KMS-11 (cell line): ENCODE data around the gene COL18A1.

Experiments
- H2AFZ ChIP-seq: fragments of 200-600 bp; sonication (generic); 2 replicates; pipeline ENCODE4 v1.6.1; 2016; ENCODE audit warnings: antibody characterized with exemption, mixed run types, low read depth
- H3K27ac ChIP-seq: fragments of 200-600 bp; sonication (generic); 2 replicates; pipeline ENCODE4 v1.6.1; 2016; ENCODE audit warnings: mild to moderate bottlenecking, mixed run types
- H3K27me3 ChIP-seq: fragments of 200-600 bp; sonication (generic); 2 replicates; pipeline ENCODE4 v1.6.1; 2017; ENCODE audit warnings: mild to moderate bottlenecking, low read depth, mixed run types, moderate library complexity; ENCODE audit not compliant: insufficient read depth
- H3K36me3 ChIP-seq: fragments of 200-600 bp; sonication (generic); 2 replicates; pipeline ENCODE4 v1.6.1; 2017; ENCODE audit warnings: mild to moderate bottlenecking, mixed run types; ENCODE audit not compliant: insufficient read depth
- H3K4me1 ChIP-seq: fragments of 200-600 bp; sonication (generic); 2 replicates; pipeline ENCODE4 v1.6.1; 2016; ENCODE audit warnings: mild to moderate bottlenecking, low read depth, mixed run types; ENCODE audit not compliant: poor library complexity, severe bottlenecking
- H3K4me2 ChIP-seq: fragments of 200-600 bp; sonication (generic); 2 replicates; pipeline ENCODE4 v1.7.0; 2016; ENCODE audit warnings: mild to moderate bottlenecking, mixed run types
- H3K4me3 ChIP-seq: fragments of 200-600 bp; sonication (generic); IDR thresholded peaks from 2 replicates; pipeline ENCODE4 v1.6.1; 2017; ENCODE audit warnings: low read depth, low read length, mixed read lengths; ENCODE audit not compliant: insufficient read depth
- H3K79me2 ChIP-seq: fragments of 200-600 bp; sonication (generic); 2 replicates; pipeline ENCODE4 v1.6.1; 2016; ENCODE audit warnings: low read depth, mixed run types; ENCODE audit not compliant: insufficient read depth
- H3K9ac ChIP-seq: fragments of 200-600 bp; sonication (generic); 2 replicates; pipeline ENCODE4 v1.6.1; 2016; ENCODE audit warnings: mild to moderate bottlenecking, mixed run types
- H4K20me1 ChIP-seq: fragments of 200-600 bp; sonication (generic); 2 replicates; pipeline ENCODE4 v1.6.1; 2016; ENCODE audit warnings: mild to moderate bottlenecking, mixed run types; ENCODE audit not compliant: insufficient read depth
- TF ChIP-seq, protein P1 (sequence below): fragments of 200-600 bp; sonication (generic); conservative IDR thresholded peaks from 2 replicates; pipeline ENCODE4 v1.6.1; 2017; ENCODE audit warnings: low read depth, mild to moderate bottlenecking, antibody characterized with exemption, low read length, moderate library complexity, mixed read lengths

The COL18A1 gene

DNA sequence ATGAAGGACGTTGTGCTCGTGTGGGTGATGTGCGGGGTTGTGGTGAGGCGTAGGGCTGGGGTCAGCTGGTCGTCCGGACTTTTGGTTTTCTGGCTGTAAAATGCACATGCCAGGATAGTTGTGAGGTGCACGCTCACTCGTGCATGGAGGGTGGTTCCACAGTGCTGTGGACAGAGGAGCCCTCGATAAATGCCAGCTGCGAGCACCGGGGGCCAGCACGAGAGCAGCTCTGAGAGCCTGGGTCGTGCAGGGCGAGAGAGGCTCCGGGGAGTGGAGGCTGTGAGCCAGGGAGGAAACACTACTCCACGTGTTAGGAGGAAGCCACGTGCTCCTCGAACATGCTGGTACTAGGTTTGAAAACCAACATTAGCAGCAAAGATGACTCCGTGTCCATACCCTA lies 39.4 kb downstream of the COL18A1 start:
- no peak overlapping the region for H2AFZ ChIP-seq
- TF ChIP-seq, protein P1, sequence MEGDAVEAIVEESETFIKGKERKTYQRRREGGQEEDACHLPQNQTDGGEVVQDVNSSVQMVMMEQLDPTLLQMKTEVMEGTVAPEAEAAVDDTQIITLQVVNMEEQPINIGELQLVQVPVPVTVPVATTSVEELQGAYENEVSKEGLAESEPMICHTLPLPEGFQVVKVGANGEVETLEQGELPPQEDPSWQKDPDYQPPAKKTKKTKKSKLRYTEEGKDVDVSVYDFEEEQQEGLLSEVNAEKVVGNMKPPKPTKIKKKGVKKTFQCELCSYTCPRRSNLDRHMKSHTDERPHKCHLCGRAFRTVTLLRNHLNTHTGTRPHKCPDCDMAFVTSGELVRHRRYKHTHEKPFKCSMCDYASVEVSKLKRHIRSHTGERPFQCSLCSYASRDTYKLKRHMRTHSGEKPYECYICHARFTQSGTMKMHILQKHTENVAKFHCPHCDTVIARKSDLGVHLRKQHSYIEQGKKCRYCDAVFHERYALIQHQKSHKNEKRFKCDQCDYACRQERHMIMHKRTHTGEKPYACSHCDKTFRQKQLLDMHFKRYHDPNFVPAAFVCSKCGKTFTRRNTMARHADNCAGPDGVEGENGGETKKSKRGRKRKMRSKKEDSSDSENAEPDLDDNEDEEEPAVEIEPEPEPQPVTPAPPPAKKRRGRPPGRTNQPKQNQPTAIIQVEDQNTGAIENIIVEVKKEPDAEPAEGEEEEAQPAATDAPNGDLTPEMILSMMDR: no peak
- H3K27ac ChIP-seq: no peak overlapping the region
- no peaks in the 10 kb centered on the region for H4K20me1 ChIP-seq
- no peaks in the 10 kb centered on the region for H3K79me2 ChIP-seq
- H3K9ac ChIP-seq: no peak overlapping the region
- H3K4me3 ChIP-seq: no peak overlapping the region
- peaks cover 68% of the 10 kb centered on the region for H3K27me3 ChIP-seq
- no peak overlapping the region for H3K4me2 ChIP-seq
- no peaks in the 10 kb centered on the region for H3K4me1 ChIP-seq
- H3K36me3 ChIP-seq: peaks cover 3% of the 10 kb centered on the region; the same call in 1 of the 2 replicates

DNA sequence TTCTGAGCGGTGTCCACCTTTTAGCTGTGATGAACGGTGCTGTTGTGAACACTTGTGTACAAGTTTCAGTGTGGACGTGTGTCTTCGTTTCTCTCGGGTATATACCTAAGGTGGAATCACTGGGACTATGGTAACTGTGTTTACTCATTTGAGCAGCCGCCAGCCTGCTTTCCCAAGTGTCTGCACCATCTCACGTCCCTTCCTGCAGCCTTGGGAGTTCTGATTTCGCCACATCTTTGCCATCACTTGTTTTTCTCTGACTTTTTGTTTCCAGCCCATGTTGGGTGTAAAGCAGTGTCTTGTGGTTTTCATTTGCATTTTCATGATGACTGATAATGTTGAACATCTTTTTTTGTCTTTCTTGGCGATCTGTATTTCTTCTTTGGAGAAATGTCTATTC lies 40.4 kb downstream of the COL18A1 start:
- H3K79me2 ChIP-seq: no peaks in the 10 kb centered on the region
- H3K4me1 ChIP-seq: no peaks in the 10 kb centered on the region
- TF ChIP-seq, protein P1: no peak
- no peak overlapping the region for H3K9ac ChIP-seq
- H4K20me1 ChIP-seq: no peaks in the 10 kb centered on the region
- H3K36me3 ChIP-seq: peaks cover 3% of the 10 kb centered on the region; the same call in 1 of the 2 replicates
- no peak overlapping the region for H3K4me2 ChIP-seq
- H2AFZ ChIP-seq: no peak overlapping the region
- peaks cover 75% of the 10 kb centered on the region for H3K27me3 ChIP-seq
- no peak overlapping the region for H3K27ac ChIP-seq
- H3K4me3 ChIP-seq: no peak overlapping the region

DNA sequence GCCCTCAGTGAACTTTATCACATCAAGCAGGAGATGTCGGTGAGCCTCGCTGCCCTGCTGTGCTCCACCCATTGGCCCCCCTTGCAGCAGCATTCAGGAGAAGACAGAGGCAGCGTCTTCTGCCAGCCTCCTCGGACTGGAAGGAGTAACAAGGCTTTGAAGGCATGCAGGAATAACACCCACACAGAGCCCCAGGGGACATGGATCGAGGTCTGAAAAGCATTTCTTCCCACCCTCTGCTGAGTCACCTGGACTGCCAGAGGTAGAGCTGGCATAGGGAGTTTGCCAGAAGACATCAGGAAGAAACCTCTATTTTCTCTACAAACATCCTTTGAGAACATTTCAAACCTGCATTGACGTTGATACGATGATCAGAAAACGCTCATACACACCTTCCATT lies 42.9 kb downstream of the COL18A1 start:
- Histone ChIP-seq H3K4me1 (no peaks in the 10 kb centered on the region), H3K27ac (no peak overlapping the region)

DNA sequence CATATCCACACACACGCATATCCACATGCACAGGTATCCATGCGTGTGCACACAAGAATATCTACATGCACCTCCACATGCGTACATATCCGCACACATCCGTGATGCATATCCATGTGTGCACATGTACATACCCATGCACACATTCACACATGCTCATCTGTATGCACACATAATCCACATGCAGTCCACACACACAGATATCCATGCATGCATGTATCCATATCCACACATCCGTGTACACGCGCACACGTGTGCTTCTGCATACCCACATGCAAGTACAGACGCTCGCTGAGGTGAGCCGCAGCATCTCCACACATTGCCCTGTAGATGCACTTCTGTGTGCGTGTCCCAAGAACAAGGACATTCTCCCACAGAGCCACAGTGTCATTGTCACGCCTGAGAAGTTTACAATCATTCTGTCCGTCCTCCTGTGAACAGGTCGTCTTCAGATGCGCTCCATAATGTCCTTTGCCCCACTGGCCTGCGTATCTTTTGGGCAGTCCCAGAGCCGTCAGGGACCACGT lies 43.4 kb downstream of the COL18A1 start:
- H3K4me3 ChIP-seq: no peak overlapping the region
- H2AFZ ChIP-seq: no peak overlapping the region
- no peak overlapping the region for H3K9ac ChIP-seq
- no peak overlapping the region for H3K27ac ChIP-seq
- H3K36me3 ChIP-seq: peaks cover 3% of the 10 kb centered on the region; the same call in 1 of the 2 replicates
- no peaks in the 10 kb centered on the region for H3K4me1 ChIP-seq
- peaks cover 84% of the 10 kb centered on the region for H3K27me3 ChIP-seq
- TF ChIP-seq, protein P1: no peak
- H4K20me1 ChIP-seq: no peaks in the 10 kb centered on the region
- H3K79me2 ChIP-seq: no peaks in the 10 kb centered on the region
- H3K4me2 ChIP-seq: no peak overlapping the region

More for the DNA sequence above, 42.9 kb downstream of the COL18A1 start:
- H3K79me2 ChIP-seq: no peaks in the 10 kb centered on the region
- peaks cover 86% of the 10 kb centered on the region for H3K27me3 ChIP-seq
- TF ChIP-seq, protein P1: no peak
- H3K4me3 ChIP-seq: no peak overlapping the region
- no peak overlapping the region for H3K4me2 ChIP-seq
- no peak overlapping the region for H3K9ac ChIP-seq
- no peaks in the 10 kb centered on the region for H4K20me1 ChIP-seq
- no peak overlapping the region for H2AFZ ChIP-seq
- H3K36me3 ChIP-seq: peaks cover 3% of the 10 kb centered on the region; the same call in 1 of the 2 replicates
